SK-MEL-5 (cell line): ENCODE results near the gene NUDT3. TPM values are rescaled to one million over a fixed set of nuclear protein-coding genes. Genes with fewer than 3 reads are reported as not detected.
A peak's percentile ranks its signal among the peaks of the same experiment; 100 is the strongest.
"Not testable (repeated sequence)": the region's sequence is repeated elsewhere in the genome, so short reads cannot be mapped to it uniquely, and the experiment has no call there.

Experiments
- DNase-seq: peaks from one replicate; pipeline ENCODE4 v3.0.0-alpha.2; 2016; ENCODE audit warnings: low read depth, low spot score
- in situ Hi-C: cut with HindIII; loops from 2 replicates; pipeline ENCODE4 v1.10.0; 2016; ENCODE audit warnings: low sequenced_read_pairs, high pct_unique_total_duplicates, low pct_unique_long_range_greater_than_20kb
- total RNA-seq: library from RNA; depleted of rRNA; stranded (reverse); fragments of >200 nt; shearing (Covaris generic); gene quantifications from 2 replicates; pipeline ENCODE4 v1.2.3, GENCODE V29; 2014

NUDT3 gene
- total RNA-seq, 1 experiment from 2014 or later: 34.6 TPM

DNA sequence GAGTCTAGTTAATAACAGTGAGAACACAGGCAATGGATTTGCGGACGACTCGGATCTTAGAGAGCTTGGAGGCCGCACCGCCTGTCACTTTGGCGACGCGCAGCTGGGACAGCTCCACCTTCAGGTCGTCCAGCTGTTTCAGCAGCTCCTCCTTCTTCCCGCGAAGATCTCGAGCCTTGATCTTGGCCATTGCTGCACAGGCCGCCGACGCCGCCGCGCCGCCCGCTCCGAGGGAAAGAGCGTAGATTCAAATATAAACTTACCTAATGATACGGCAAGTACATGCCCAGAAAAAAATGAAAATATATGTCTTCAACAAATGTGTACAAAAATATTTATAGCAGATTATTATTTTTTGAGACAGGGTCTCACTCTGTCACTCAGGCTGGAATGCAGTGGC is 129.0 kb downstream of the NUDT3 start:
- in situ Hi-C loops, DNase-seq: not testable (repeated sequence)

DNA sequence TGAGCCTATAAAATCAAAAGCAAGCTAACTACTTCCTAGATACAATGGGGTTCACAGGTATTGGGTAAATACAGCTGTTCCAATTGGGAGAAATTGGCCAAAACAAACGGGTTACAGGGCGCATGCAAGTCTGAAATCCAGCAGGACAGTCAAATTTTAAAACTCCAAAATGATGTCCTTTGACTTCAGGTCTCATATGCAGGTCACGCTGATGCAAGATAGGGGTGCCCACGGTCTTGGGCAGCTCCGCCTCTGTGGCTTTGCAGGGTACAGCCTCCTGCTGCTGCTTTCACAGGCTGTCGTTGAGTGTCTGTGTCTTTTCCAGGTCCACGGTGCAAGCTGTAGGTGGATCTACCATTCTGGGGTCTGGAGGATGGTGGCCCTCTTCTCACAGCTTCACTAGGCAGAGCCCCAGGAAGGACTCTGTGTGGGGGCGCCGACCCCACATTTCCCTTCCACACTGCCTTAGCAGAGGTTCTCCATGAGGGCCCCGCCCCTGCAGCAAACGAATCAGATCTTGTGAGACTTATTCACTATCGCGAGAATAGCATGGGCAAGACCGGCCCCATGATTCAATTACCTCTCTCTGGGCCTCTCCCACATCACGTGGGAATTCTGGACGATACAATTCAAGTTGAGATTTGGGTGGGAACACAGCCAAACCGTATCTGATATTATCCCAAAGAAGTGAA is 131.7 kb downstream of the NUDT3 start:
- in situ Hi-C loops: no loop called here
- no peak for DNase-seq

DNA sequence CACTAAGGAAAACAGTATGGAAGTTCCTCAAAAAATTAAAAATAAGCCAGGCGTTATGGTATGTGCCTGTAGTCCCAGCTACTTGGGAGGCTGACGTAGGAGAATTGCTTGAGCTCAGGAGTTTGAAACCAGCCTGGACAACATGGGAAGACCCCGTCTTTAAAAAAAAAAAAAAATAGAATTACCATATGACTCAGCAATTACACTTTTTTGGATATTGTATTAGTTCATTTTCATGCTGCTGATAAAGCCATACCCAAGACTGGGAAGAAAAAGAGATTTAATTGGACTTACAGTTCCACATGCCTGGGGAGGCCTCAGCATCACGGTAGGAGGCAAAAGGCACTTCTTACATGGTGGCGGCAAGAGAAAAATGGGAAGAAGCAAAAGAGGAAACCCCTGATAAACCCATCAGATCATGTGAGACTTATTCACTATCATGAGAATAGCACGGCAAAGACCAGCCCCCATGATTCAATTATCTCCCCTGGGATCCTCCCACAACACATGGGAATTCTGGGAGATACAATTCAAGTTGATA is 132.9 kb downstream of the NUDT3 start:
- in situ Hi-C loops: no loop called here
- no peak for DNase-seq

DNA sequence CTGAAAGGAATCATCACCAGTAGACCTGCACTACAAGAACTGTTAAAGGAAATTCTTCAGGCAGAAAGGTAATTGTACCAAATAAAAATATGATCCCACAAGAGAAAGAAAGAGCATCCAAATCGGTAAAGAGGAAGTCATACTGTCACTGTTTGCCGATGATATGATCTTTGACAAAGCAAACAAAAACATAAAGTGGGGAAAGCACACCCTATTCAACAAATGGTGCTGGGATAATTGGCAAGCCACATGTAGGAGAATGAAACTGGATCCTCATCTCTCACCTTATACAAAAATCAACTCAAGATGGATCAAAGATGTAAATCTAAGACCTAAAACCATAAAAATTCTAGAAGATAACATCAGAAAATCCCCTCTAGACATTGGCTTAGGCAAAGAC is 140.1 kb downstream of the NUDT3 start:
- in situ Hi-C loops, DNase-seq: not testable (repeated sequence)

DNA sequence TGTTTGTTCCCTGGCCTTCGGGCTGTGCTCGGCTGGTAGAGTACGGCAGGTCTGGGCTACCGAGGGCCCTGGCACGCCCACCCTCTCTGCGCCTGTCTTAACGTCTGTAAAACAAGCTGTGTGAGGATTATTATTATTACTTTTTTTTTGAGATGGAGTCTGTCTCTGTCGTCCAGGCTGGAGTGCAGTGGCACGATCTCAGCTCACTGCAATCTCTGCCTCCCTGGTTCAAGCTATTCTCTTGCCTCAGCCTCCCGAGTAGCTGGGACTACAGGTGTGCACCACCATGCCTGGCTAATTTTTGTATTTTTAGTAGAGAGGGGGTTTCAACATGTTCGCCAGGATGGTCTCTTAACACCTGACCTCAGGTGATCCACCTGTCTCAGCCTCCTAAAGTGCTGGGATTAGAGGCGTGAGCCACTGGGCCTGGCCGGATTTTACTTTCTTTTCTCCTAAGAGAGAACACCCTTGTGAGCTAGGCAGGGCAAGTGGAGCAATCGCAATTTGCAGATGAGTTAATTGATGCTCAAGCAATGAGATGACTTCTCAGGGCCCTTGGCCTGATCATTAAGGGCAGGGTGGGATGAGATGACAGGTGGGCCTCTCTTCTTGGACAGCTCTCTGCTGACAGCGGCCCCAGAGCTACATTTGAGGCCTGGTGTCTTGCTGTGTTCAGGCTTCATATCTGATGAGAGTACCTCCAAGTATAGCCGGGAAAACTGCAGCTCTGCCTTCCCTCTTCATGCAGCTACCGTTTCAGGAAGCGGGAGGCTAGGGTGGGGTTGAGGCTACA is 142.8 kb downstream of the NUDT3 start:
- in situ Hi-C loops: no loop called here
- peak; percentile 36 for DNase-seq

DNA sequence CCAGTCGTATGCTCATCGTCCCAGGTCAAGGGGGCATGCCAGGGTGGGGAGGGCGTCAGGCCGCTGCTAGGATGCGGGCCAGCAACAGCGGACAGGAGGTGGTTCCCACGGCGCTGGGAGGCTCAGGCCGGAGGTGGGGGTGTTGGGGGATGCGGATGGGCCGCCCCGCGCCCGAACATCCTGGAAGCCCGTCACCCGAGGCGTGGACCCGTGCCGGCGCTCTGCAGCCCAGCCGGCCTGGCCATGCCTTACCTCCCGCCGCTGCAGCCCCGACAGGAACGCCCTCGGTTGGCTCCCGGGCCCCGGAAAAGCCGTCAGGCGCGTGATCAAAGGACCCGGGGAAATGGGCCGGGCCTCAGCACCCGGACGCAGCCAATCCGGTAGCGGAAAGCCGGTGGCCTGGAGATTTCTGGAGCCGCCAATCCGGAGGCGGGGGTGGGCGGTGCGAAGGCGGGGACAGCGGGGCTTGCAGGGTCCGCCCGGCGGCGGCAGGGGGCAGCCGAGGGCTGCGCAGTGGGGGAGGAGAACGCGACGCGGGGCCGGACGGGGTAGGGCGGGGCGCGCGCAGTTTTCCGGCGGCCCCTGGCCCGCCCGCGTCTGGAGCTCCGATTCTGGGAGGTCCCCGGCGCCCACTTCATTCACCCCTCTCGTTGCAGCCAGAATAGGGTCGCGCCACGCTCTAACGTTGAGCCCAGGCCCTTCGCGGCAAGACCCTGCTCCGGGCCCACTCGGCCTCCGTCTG is 143.6 kb downstream of the NUDT3 start, which contains the start of gene SMIM29:
SMIM29 (minus strand) TSS at position 280 of the 742 bp plus-strand sequence. CDS start 1,215 bp downstream, outside the sequence.
- in situ Hi-C loops: no loop called here
- DNase-seq: peak; percentile 94

DNA sequence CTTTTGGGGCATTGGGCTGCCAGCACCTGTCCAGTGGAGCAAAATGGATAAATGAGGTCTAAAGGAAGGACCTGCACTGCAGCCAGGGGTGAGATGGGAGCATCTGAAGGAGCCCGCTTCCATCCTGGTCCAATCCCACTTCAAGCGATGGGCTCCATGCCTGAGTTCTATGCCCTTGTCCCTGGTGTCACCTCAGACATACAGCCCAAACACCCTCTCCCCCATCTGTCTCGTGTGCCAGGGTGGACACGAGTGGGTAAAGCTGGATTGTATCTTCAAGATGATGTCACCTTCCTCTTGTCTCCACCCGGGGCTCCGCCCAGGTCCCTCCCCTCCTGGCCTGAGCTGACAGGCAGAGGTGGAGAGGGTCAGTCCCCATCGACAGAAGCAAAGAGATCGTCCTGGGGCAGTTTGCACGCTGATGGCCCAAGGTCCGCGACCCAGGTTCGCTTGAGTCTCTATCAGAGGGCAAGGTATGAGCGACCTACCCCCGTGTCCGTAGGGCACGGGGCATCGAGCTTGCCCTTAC is 144.2 kb downstream of the NUDT3 start:
- DNase-seq: peak; percentile 38
- in situ Hi-C loops: no loop called here

DNA sequence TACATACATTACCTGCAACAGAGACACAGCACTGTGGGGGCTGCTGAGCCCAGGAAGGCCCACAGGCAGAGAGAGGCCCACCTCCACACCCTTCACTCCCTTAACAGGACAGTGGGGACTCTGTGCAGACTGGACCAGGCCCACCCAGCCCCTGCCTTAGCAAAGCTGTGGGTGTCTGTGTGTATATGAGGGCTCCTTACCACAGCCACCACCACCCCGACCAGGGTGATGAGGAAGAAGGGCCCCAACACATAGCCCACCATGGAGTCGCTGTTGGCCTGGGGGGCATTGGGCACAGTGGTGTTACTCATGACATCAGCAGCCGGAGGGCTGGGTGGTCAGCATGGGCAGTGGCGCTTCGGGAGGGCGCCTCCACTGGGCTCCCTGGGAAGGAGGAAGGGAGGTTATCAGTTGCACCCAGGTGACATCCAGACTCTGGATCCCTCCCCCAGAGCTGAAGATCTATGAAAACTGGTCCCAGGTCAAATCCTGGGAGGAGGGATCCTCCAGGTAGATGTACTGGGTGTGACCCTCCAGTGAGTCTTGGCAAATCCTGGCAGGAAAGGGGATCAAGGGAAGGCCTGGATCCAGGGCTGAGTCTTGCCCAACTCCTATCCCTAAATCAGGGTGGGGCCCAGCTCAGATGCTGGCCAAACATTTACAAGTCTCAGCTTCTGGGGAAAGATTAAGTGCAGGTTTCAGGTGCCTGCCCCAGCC is 144.8 kb downstream of the NUDT3 start:
- no peak for DNase-seq
- in situ Hi-C loops: no loop called here

DNA sequence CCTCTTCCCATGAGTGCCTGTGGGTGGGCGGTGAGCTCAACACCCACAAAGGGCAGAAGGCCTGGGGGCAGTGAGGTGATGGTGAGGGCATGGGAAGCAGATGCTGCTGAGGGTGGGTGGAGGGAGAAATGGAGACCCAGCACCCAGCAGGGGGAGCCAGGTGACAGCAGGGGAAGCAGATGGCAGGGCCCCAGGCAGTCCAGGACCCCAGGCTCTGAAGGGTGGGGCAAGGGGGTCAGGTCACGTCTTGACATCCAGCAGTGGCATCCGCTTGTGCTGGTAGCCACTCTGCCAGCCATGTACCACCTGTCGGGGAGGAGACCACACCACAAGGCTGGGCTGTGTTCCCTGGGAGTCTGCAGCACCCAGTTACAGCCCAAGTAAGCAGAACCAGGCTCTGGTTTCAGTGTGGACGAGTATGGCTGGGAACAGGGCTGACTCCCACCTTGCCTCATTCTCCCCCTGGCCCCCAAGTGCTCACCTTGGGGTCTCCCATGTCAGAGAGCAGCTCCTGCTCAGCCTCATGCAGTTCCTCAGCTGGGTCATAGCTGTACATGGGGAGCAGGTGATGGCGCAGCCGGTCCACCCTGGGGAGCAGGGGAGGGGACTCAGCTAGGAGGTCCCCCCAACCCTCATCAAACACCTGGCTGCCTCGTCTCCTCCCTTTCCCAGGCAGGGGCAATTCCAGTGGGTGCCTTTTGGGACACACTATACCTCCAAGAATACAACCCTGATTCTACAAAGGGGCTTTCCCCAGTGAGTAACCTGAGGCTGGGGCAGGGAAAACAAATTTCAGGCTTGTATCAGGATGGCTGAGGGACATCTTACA is 145.7 kb downstream of the NUDT3 start:
- peak; percentile 54 for DNase-seq
- in situ Hi-C loops: no loop called here

DNA sequence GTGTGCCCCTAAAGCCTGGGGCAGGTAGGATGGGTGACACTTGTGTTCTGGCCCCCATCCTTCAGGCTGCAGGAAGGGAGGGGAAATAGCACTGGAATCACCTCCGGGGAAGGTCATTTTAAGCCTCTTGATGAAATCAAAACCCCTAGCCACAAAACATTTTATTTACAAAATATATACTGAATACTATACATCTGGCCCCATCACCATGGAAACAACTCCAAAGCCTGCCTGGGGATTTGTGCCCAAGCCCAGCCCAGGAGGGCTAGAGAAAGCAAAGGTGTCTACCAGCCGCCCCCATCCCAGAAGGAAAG is 146.3 kb downstream of the NUDT3 start:
- DNase-seq: no peak
- in situ Hi-C loops: no loop called here

DNA sequence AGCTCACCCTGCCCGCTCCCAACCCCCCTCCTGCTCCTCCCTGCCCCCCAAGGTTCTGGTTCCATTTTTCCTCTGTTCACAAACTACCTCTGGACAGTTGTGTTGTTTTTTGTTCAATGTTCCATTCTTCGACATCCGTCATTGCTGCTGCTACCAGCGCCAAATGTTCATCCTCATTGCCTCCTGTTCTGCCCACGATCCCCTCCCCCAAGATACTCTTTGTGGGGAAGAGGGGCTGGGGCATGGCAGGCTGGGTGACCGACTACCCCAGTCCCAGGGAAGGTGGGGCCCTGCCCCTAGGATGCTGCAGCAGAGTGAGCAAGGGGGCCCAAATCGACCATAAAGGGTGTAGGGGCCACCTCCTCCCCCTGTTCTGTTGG is 146.7 kb downstream of the NUDT3 start:
- in situ Hi-C loops, DNase-seq: not testable (repeated sequence)

DNA sequence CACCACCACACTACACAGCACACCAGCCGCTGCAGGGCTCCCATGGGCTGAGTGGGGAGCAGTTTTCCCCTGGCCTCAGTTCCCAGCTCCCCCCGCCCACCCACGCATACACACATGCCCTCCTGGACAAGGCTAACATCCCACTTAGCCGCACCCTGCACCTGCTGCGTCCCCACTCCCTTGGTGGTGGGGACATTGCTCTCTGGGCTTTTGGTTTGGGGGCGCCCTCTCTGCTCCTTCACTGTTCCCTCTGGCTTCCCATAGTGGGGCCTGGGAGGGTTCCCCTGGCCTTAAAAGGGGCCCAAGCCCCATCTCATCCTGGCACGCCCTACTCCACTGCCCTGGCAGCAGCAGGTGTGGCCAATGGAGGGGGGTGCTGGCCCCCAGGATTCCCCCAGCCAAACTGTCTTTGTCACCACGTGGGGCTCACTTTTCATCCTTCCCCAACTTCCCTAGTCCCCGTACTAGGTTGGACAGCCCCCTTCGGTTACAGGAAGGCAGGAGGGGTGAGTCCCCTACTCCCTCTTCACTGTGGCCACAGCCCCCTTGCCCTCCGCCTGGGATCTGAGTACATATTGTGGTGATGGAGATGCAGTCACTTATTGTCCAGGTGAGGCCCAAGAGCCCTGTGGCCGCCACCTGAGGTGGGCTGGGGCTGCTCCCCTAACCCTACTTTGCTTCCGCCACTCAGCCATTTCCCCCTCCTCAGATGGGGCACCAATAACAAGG is 147.3 kb downstream of the NUDT3 start:
- in situ Hi-C loops, DNase-seq: not testable (repeated sequence)

DNA sequence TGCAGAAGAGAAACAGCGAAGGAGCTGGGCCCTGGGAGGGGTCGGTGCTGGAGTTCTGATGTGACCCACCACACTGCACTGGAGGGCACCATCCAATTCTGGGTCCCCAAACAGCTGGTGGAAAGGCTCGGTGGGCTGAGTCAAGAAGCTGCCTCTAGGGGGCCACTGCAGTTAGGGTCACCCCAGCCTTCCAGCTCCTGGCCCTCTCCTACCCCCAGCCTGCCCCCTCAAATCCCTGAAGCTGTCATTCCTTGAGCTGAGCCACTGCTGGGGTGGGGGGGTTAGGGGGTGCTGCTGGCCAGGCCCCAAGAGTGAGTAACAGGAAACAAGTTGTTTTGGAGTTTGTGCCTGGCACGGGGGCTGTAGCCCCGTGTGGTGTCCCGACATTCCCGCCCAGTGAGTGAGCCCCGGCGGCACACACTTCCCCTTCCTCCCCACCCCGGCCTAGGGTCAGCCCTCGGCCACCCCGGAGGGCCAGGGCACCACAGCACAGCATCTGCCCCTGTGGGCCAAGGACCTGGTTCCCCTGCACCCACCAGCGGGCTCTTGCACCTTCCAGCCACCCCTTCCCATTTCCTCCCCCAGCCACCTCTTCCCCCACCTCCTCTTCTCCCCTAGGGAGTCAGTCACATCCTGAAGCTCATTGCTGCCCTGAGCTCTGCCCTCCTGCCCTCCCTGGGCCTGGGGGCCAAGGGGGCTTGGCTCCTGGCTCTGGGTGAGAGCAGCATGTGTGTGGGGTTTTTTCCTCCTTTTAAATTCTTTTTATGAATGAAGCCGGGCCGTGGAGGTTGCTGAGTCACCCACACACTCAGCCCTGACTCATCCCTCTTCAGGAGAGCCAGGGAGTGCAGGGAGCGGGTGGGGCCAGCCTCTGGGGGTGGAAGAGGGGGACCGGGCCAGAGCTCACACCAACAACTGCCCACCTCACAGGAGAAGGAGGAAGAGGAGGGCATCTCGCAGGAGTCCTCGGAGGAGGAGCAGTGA is 148.3 kb downstream of the NUDT3 start:
- in situ Hi-C loops: no loop called here
- DNase-seq: peak; percentile 74

DNA sequence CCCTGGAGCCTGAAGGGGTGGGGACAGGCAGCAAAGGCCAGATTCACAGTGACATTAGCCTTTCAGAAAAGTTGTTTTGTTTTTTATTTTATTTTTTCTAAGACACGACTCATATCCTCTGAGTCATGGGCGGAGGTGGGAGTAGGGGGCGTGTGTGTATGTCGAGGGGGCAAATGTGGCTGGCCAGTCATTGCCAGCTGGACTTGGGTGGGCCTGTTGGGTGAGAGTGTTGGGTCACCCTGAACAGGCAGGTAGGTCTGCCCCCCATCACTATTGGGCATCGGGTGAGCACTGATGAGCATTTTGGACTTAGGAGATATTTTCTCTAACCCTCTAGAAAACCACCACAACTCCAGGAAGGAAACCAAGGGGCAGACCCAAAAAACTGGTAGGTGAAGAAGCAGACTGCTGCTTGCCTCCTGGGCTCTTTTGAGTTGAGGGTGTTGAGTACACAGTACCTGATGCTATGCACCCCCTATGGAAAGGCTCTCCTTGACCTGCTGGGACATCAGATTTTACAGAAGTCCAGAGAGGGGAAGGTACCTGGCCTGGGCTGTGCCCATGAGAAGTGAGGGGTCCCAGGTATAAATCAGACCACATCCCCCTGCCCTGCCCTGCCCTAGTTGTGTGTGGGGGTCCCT is 149.2 kb downstream of the NUDT3 start:
- no peak for DNase-seq
- in situ Hi-C loops: no loop called here
